Fibroblast of pulmonary artery (primary cell): Measurements from ENCODE around the gene INTS13.

Source experiments
- DNase-seq: peaks from one replicate; pipeline ENCODE4 v3.0.0-alpha.2; 2010; ENCODE audit warnings: low read depth
- H3K4me3 ChIP-seq: replicated peaks from 2 replicates; pipeline ENCODE4 v1.5.1; 2011; ENCODE audit warnings: low read depth, mild to moderate bottlenecking, control low read depth, low read length, moderate library complexity
- TF ChIP-seq, protein P1 (sequence below): IDR thresholded peaks from 2 replicates; pipeline ENCODE4 v1.5.1; 2011; ENCODE audit warnings: mild to moderate bottlenecking, control low read depth, low read length, inconsistent platforms; ENCODE audit errors: missing control alignments

The INTS13 gene

DNA sequence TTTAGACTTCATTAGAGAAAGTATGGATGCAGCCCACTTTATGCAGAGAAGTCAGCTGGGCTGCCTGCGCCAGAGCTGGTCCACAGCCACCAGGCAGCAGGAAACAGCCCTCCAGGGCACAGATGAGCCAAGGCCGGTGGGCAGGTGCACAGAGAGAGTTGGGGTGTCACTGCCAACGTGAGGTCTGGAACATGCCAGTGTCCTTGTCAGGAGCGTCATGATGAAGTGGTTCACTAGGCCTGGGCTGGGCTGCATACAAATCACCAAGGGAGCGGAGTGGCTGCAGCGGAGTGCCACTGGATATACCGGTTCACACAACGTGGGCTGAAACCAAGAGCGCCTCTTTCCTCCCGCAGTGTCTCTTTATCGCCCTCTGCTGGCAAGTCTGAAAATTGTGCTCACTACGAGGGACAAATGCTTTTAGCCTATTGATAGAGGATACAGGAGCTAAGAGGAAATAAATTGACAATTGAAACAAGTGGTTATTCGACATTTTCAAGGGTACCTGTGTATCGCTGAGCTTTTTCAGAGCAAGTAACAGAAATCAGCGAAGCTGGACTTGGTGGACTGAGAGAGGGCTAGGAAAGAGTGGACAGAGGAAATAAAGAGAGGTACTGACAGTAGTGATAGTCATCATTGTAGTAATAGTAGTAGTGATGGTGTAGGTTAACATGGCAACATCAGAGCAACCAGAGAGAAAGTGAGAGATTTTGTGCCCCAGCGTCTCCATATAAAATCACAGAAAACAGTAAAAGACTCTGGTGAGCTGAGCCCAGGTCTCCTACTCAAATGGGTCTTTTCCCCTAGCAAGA, 52.8 kb downstream of the INTS13 start:
- TF ChIP-seq, protein P1, sequence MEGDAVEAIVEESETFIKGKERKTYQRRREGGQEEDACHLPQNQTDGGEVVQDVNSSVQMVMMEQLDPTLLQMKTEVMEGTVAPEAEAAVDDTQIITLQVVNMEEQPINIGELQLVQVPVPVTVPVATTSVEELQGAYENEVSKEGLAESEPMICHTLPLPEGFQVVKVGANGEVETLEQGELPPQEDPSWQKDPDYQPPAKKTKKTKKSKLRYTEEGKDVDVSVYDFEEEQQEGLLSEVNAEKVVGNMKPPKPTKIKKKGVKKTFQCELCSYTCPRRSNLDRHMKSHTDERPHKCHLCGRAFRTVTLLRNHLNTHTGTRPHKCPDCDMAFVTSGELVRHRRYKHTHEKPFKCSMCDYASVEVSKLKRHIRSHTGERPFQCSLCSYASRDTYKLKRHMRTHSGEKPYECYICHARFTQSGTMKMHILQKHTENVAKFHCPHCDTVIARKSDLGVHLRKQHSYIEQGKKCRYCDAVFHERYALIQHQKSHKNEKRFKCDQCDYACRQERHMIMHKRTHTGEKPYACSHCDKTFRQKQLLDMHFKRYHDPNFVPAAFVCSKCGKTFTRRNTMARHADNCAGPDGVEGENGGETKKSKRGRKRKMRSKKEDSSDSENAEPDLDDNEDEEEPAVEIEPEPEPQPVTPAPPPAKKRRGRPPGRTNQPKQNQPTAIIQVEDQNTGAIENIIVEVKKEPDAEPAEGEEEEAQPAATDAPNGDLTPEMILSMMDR: peak; percentile 98

GRCh38 chr12:26880625-26881024, 57.2 kb downstream of the INTS13 start:
- DNase-seq: no peak
- TF ChIP-seq, protein P1: no peak
- H3K4me3 ChIP-seq: no peak overlapping the region

More for the DNA sequence above, 52.8 kb downstream of the INTS13 start:
- peak; percentile 89 for DNase-seq
- no peak overlapping the region for H3K4me3 ChIP-seq

- peak; percentile 84 for DNase-seq
- no peak overlapping the region for H3K4me3 ChIP-seq
- TF ChIP-seq, protein P1: no peak
Observed at GRCh38 chr12:26878661-26879119, 59.1 kb downstream of the INTS13 start.

- no peak overlapping the region for H3K4me3 ChIP-seq
- TF ChIP-seq, protein P1: no peak
- no peak for DNase-seq
Observed at GRCh38 chr12:26874501-26875296, 63.1 kb downstream of the INTS13 start.

GRCh38 chr12:26872625-26873024, 65.2 kb downstream of the INTS13 start:
- DNase-seq: no peak
- TF ChIP-seq, protein P1: no peak
- H3K4me3 ChIP-seq: no peak overlapping the region

DNA sequence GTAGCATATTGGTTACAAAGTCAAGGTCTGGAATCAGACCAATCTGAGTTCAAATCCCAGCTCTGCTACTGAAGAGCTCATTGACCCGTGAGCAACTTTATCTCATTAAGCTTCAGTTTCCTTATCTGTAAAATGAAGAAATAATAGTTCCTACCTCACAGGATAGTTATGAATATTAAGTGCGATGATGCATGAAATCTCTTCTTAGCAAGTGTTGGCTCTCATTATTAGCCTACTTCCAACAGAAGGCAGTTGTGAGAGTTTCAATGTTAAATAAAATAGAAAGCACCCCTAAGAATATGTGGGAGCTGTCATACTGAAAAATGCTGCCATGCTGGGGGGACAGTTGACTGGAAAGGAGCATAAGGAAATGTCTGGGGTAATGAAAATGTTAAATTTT, 65.8 kb downstream of the INTS13 start:
- TF ChIP-seq, protein P1: no peak
- no peak overlapping the region for H3K4me3 ChIP-seq
- DNase-seq: no peak
